Cardiac muscle cell (in vitro differentiated cells and primary cell): Measurements from ENCODE around the gene OR2J2. TPM values are rescaled to one million over a fixed set of nuclear protein-coding genes. Genes with fewer than 3 reads are reported as not detected.
"Not testable (repeated sequence)": the region's sequence is repeated elsewhere in the genome, so short reads cannot be mapped to it uniquely, and the experiment has no call there.

Source experiments
- DNase-seq, 2 donors: peaks; one replicate each; pipeline versions ENCODE4 v3.0.0 to v3.0.0-alpha.2; 2010 to 2017; ENCODE audit warnings: low read depth in 1 of 2, low spot score in 1 of 2
- H3K27ac ChIP-seq: fragments of 200-600 bp; sonication (generic); 2 replicates; pipeline ENCODE4 v1.5.1; 2016
- H3K27me3 ChIP-seq: fragments of 200-600 bp; sonication (generic); 2 replicates; pipeline ENCODE4 v1.6.0; 2016; ENCODE audit warnings: control low read depth
- H3K36me3 ChIP-seq: fragments of 200-600 bp; sonication (generic); 2 replicates; pipeline ENCODE4 v1.5.1; 2016; ENCODE audit warnings: control low read depth
- H3K4me1 ChIP-seq: fragments of 200-600 bp; sonication (generic); 2 replicates; pipeline ENCODE4 v1.8.1; 2017; ENCODE audit warnings: low read depth, mild to moderate bottlenecking, mixed run types
- H3K4me3 ChIP-seq: fragments of 200-600 bp; sonication (generic); 2 replicates; pipeline ENCODE4 v1.5.1; 2016; ENCODE audit warnings: mild to moderate bottlenecking
- H3K9me3 ChIP-seq: fragments of 200-600 bp; sonication (generic); 2 replicates; pipeline ENCODE4 v1.5.1; 2017; ENCODE audit warnings: low read depth, mild to moderate bottlenecking, control low read depth
- polyA plus RNA-seq: library from polyadenylated mRNA; unstranded; fragments of >200 nt; fragmentation: Nextera tagmentation; extraction: Ambion mirVana; gene quantifications from 2 replicates; pipeline ENCODE4 v1.2.1, GENCODE V29; 2016
- total RNA-seq: library from RNA; depleted of rRNA; stranded (reverse); fragments of >200 nt; gene quantifications from 2 replicates; pipeline ENCODE4 v1.2.3, GENCODE V29; 2016
- TF ChIP-seq, protein P1 (sequence below): IDR thresholded peaks from 2 replicates; pipeline ENCODE4 v1.5.1; 2012; ENCODE audit warnings: low read depth, mild to moderate bottlenecking, low read length

OR2J2 gene
- total and polyA plus RNA-seq, 2 experiments from 2014 or later = not detected

DNA sequence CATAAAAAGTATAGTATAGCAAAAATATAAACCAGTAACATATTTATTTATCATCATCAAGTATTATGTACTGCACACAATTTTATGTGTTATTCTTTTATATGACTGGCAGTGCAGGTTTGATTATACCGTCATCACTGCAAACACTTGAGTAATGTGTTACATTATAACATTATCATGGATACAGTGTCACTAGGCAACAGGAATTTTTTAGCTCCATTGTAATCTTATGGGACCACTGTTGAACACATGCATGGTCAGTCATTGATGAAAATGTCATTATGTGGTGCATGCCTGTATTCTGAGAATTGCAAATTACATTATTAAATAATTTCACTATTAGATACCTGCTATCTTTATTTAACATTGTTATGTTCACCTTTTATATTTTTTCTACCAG is 29.1 kb upstream of the OR2J2 start:
- no peak for DNase-seq
- Histone ChIP-seq H3K27ac (no peak overlapping the region), H3K36me3 (no peaks in the 10 kb centered on the region), H3K27me3 (no peaks in the 10 kb centered on the region), H3K9me3 (no peaks in the 10 kb centered on the region), H3K4me1 (no peaks in the 10 kb centered on the region), H3K4me3 (no peak overlapping the region)
- TF ChIP-seq, protein P1, sequence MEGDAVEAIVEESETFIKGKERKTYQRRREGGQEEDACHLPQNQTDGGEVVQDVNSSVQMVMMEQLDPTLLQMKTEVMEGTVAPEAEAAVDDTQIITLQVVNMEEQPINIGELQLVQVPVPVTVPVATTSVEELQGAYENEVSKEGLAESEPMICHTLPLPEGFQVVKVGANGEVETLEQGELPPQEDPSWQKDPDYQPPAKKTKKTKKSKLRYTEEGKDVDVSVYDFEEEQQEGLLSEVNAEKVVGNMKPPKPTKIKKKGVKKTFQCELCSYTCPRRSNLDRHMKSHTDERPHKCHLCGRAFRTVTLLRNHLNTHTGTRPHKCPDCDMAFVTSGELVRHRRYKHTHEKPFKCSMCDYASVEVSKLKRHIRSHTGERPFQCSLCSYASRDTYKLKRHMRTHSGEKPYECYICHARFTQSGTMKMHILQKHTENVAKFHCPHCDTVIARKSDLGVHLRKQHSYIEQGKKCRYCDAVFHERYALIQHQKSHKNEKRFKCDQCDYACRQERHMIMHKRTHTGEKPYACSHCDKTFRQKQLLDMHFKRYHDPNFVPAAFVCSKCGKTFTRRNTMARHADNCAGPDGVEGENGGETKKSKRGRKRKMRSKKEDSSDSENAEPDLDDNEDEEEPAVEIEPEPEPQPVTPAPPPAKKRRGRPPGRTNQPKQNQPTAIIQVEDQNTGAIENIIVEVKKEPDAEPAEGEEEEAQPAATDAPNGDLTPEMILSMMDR = no peak

DNA sequence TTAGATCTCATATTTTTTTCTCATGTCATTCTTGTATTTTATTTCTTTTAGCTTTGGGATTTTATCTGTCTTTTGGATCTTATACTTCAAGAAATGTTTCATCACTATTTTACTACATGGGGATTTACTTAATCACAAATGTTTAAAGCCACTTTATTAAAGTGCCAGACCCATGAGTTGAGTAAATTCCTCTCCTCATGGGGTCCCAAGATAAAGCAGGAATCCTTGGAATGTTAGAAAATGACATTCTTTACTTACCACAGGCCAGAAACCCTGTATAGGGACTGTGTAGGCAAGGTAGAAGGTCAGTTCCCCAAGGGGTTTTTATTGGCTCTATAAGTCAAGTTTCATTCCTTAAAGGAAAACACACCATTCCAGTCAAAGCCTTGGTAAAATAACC is 28.4 kb upstream of the OR2J2 start:
- Histone ChIP-seq H3K4me1 (no peaks in the 10 kb centered on the region), H3K27me3 (no peaks in the 10 kb centered on the region), H3K36me3 (no peaks in the 10 kb centered on the region), H3K9me3 (no peaks in the 10 kb centered on the region), H3K4me3 (no peak overlapping the region), H3K27ac (no peak overlapping the region)
- no peak for DNase-seq
- TF ChIP-seq, protein P1 = no peak

DNA sequence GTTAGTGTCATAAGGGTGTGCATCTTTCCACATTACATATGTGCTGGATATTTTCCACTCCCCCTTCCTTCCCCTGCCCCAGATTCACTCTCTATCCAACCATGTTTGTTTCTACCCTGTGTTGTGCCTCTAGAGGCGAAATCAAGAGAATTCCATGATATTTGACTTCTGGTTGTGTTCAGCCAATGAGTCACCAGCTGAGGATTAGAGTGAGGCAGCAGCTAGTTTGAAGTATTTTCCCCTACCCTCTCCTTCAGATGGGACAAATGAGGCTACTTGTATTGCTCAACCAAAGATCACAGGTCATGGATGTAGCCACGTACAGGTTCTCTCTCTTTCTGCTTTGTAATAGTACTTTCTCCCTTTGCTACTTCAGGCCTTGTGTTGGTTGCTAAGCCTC is 24.5 kb upstream of the OR2J2 start:
- H3K9me3 ChIP-seq = no peaks in the 10 kb centered on the region
- DNase-seq = no peak
- H3K27me3 ChIP-seq = no peaks in the 10 kb centered on the region
- H3K4me1 ChIP-seq = no peaks in the 10 kb centered on the region
- H3K36me3 ChIP-seq = no peaks in the 10 kb centered on the region
- TF ChIP-seq, protein P1 = no peak
- H3K27ac ChIP-seq = no peak overlapping the region
- H3K4me3 ChIP-seq = no peak overlapping the region

DNA sequence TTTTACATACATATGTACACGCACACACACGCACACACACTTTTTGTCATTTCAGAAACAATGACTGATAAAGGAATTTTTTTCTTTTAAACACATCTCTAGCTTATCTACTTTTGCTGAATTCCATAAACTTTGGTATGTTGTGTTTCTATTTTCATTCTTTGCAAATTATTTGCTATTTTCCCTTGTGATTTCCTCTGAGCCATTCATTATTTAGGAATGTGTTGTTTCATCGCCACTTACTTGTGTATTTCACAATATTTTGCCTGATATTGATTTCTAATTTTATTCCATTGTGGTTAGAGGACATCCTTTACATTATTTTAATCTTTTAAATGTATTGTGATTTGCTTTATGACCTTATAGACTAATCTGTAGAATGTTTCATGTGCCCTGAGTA is 23.6 kb upstream of the OR2J2 start:
- no peaks in the 10 kb centered on the region for H3K4me1 ChIP-seq
- no peak overlapping the region for H3K27ac ChIP-seq
- no peak overlapping the region for H3K4me3 ChIP-seq
- no peaks in the 10 kb centered on the region for H3K27me3 ChIP-seq
- H3K9me3 ChIP-seq = no peaks in the 10 kb centered on the region
- TF ChIP-seq, protein P1 = no peak
- no peaks in the 10 kb centered on the region for H3K36me3 ChIP-seq
- no peak for DNase-seq

DNA sequence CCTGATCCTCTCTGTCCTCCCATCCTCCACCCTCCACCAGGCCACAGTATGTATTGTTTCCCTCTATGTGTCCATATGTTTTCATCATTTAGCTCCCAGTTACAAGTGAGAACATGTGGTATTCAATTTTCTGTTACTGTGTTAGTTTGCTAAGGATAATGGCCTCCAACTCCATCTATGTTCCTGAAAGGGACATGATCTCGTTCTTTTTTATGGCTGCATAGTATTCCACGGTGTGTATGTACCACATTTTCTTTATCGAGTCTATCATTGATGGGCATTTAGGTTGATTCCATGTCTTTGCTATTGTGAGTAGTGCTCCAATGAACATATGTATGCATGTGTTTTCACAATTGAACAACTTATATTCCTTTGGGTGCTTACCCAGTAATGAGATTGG is 21.3 kb upstream of the OR2J2 start:
- H3K9me3 ChIP-seq, H3K4me1 ChIP-seq, DNase-seq, H3K36me3 ChIP-seq, H3K27ac ChIP-seq, H3K4me3 ChIP-seq, H3K27me3 ChIP-seq: not testable (repeated sequence)

DNA sequence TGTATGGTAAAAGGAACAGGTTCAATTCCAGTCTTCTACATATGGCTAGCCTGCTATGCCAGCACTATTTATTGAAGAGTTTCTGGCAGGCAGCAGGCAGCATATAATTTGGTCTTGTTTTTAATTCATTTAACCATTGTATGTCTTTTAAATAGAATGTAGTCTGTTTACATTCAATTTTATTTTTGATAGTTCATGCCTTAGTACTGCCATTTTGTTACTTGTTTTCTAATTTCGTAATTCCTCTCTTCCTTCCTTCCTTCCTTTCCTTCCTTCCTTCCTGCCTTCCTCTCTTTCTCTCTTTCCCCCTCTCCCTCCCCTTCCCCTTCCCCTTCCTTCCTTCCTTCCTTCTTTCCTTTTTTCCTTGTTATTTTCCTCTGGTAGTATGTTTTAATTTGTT is 17.6 kb upstream of the OR2J2 start:
- no peaks in the 10 kb centered on the region for H3K4me1 ChIP-seq
- TF ChIP-seq, protein P1 = no peak
- H3K36me3 ChIP-seq = no peaks in the 10 kb centered on the region
- H3K4me3 ChIP-seq = no peak overlapping the region
- H3K9me3 ChIP-seq = no peaks in the 10 kb centered on the region
- no peak overlapping the region for H3K27ac ChIP-seq
- no peak for DNase-seq
- no peaks in the 10 kb centered on the region for H3K27me3 ChIP-seq

DNA sequence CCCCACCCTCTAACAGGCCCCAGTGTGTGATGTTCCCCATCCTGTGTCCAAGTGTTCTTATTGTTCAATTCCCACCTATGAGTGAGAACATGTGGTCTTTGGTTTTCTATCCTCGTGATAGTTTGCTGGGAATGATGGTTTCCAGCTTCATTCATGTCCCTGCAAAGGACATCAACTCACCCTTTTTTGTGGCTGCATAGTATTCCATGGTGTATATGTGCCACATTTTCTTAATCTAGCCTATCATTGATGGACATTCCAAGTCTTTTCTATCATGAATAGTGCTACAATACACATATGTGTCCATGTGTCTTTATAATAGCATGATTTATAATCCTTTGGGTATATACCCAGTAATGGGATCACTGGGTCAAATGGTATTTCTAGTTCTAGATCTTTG is 15.5 kb upstream of the OR2J2 start:
- H3K36me3 ChIP-seq, H3K27ac ChIP-seq, H3K4me3 ChIP-seq: not testable (repeated sequence)

DNA sequence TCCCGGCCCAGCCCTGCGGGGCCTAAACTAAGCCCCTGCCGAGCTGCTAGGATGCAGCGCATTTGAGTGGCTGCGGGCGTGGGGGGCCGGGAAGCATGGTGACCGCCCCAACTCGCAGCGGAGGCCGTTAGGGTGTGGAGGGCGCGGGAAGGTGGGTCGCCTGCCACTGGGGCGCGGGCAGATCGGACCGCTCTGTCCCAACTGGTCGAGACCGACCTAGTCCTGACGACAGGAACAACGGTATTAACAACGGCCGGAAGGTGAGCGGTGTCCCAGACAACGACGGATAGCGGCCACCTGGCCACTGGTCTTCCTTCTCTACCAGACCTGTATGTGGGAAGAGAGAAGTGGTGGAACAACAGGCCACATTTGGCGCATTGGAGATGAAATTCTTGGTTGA is 10.8 kb upstream of the OR2J2 start:
- DNase-seq, H3K9me3 ChIP-seq, H3K4me3 ChIP-seq, H3K27ac ChIP-seq, H3K36me3 ChIP-seq, H3K27me3 ChIP-seq, H3K4me1 ChIP-seq: not testable (repeated sequence)

More for the DNA sequence above, 15.5 kb upstream of the OR2J2 start:
- H3K9me3 ChIP-seq, H3K4me1 ChIP-seq, DNase-seq, H3K27me3 ChIP-seq: not testable (repeated sequence)

DNA sequence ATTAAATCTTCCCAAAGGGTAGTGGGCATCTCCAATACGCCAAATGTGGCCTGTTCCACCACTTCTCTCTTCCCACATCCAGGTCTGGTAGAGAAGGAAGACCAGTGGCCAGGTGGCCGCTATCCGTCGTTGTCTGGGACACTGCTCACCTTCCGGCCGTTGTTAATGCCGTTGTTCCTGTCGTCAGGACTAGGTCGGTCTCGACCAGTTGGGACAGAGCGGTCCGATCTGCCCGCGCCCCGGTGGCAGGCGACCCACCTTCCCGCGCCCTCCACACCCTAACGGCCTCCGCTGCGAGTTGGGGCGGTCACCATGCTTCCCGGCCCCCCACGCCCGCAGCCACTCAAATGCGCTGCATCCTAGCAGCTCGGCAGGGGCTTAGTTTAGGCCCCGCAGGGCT is 5.1 kb upstream of the OR2J2 start:
- not testable (repeated sequence) for H3K4me1 ChIP-seq, H3K27ac ChIP-seq, H3K36me3 ChIP-seq, H3K4me3 ChIP-seq, H3K9me3 ChIP-seq, DNase-seq, H3K27me3 ChIP-seq
